ENCODE measurements around the gene ZNF514. TPM values are rescaled to one million over a fixed set of nuclear protein-coding genes. Genes with fewer than 3 reads are reported as not detected.

ZNF514 gene
- total and polyA plus RNA-seq, 2 of the 8 experiments (the other 6 are each of a cell fraction or from before 2014, with no cell fraction given) = 5.3 to 13.3 TPM

GRCh38 chr2:95121407-95122196, 38.0 kb downstream of the ZNF514 start, which contains the start of gene MRPS5 (continued):
- no peak for TF ChIP-seq CTBP2 (IDR thresholded peaks at IDR 0.05; ENCODE audit: borderline replicate concordance, insufficient read depth, insufficient read length, low read length)
- peak; percentile 58; the same call in 1 of the 2 replicates for TF ChIP-seq TBP (IDR thresholded peaks at IDR 0.05; ENCODE audit: low read depth, low read length)
- TF ChIP-seq EZH2 (IDR thresholded peaks at IDR 0.05; ENCODE audit: low read depth, low read length, severe bottlenecking) = no peak
- TF ChIP-seq RFX5 (IDR thresholded peaks at IDR 0.05; ENCODE audit: borderline replicate concordance, low read depth, low read length) = no peak
- TF ChIP-seq SAP30 (IDR thresholded peaks at IDR 0.05; ENCODE audit: insufficient read depth, insufficient replicate concordance, low read length) = no peak
- TF ChIP-seq SIN3A (conservative IDR thresholded peaks at IDR 0.05 in 1 of 2, IDR thresholded peaks at IDR 0.05 in 1 of 2; ENCODE audit: low read depth in 1 of 2, low read length in 2 of 2) = peak in 1 of 2 experiments; percentile 44; a peak in 1 of 4 replicates
- TF ChIP-seq NRF1 (IDR thresholded peaks at IDR 0.05; ENCODE audit: low read depth, low read length) = no peak
- no peak for TF ChIP-seq JUND (IDR thresholded peaks at IDR 0.05; ENCODE audit: low read length)
- no peak for TF ChIP-seq BRCA1 (IDR thresholded peaks at IDR 0.05; ENCODE audit: low read depth, low read length)
- TF ChIP-seq USF2 (IDR thresholded peaks at IDR 0.05; ENCODE audit: low read length) = no peak
- TF ChIP-seq GTF2F1 (IDR thresholded peaks at IDR 0.05; ENCODE audit: borderline replicate concordance, low read depth, low read length) = no peak
- TF ChIP-seq CBX8 (IDR thresholded peaks at IDR 0.05; ENCODE audit: borderline replicate concordance, low read depth, low read length) = no peak
- no peak for TF ChIP-seq BCL11A (IDR thresholded peaks at IDR 0.05; ENCODE audit: low read depth in 2 of 2, low read length in 2 of 2)
- no peak for TF ChIP-seq EP300 (IDR thresholded peaks at IDR 0.05; ENCODE audit: borderline replicate concordance in 1 of 2, low read depth in 2 of 2, low read length in 2 of 2)
- peak; percentile 6 for TF ChIP-seq E2F6 (IDR thresholded peaks at IDR 0.05)
- TF ChIP-seq SP2 (IDR thresholded peaks at IDR 0.05; ENCODE audit: low read length) = no peak
- peak; percentile 86 for TF ChIP-seq PHF8 (conservative IDR thresholded peaks at IDR 0.05; ENCODE audit: low read depth, low read length)
- peak; percentile 89 for TF ChIP-seq KDM1A (IDR thresholded peaks at IDR 0.05; ENCODE audit: borderline replicate concordance, low read length)
- TF ChIP-seq EGR1 (IDR thresholded peaks at IDR 0.05; ENCODE audit: borderline replicate concordance, low read depth, low read length) = peak; percentile 64; the same call in 1 of the 2 replicates

Measured in H1 (cell line).